Esophagus squamous epithelium (tissue), 4 donors: ENCODE results near the gene CAMK2D.

Experiments
- POLR2A ChIP-seq, 4 donors: fragments of 450-650 bp; IDR thresholded peaks; one replicate each; pipeline ENCODE4 v1.6.1; 2017; ENCODE audit warnings: antibody characterized with exemption in 4 of 4, mild to moderate bottlenecking in 4 of 4, moderate library complexity in 3 of 4
- TF ChIP-seq, protein P1 (sequence below), 6 experiments: fragments of 450-650 bp in 4 of 6; fragments of 200-600 bp in 2 of 6; sonication (generic) in 2 of 6; IDR thresholded peaks; one replicate each; pipeline ENCODE4 v1.5.1; 2016 to 2019; ENCODE audit warnings: antibody characterized with exemption in 6 of 6, mild to moderate bottlenecking in 4 of 6, moderate library complexity in 4 of 6

DNA sequence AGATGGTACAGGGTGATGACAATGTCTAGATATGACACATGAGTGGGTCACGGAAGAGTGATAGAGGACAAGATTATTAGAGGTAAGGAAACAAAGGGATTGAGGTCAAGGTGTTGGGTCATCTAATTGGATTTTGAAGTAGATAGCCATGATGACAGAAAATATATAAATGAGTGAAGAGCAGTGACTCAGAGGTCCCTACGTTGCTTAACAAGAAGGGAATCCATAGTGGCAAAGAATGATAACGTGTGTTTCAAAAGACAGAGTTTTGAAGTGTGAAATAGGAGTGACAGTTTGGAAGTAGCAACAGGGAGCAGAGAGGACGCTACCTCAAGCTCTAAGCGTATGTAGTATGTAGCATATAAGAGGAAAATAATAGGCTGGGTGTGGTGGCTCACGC, 22.2 kb upstream of the CAMK2D start:
- TF ChIP-seq, protein P1, sequence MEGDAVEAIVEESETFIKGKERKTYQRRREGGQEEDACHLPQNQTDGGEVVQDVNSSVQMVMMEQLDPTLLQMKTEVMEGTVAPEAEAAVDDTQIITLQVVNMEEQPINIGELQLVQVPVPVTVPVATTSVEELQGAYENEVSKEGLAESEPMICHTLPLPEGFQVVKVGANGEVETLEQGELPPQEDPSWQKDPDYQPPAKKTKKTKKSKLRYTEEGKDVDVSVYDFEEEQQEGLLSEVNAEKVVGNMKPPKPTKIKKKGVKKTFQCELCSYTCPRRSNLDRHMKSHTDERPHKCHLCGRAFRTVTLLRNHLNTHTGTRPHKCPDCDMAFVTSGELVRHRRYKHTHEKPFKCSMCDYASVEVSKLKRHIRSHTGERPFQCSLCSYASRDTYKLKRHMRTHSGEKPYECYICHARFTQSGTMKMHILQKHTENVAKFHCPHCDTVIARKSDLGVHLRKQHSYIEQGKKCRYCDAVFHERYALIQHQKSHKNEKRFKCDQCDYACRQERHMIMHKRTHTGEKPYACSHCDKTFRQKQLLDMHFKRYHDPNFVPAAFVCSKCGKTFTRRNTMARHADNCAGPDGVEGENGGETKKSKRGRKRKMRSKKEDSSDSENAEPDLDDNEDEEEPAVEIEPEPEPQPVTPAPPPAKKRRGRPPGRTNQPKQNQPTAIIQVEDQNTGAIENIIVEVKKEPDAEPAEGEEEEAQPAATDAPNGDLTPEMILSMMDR (IDR thresholded peaks at IDR 0.05): no peak
- TF ChIP-seq POLR2A (IDR thresholded peaks at IDR 0.05): no peak
